GM12878 (cell line): Measurements from ENCODE around the gene CCDC110. TPM values are rescaled to one million over a fixed set of nuclear protein-coding genes. Genes with fewer than 3 reads are reported as not detected.

ENCODE experiments used
- ATAC-seq: fragments of 200-7000 bp; cut with Tn5 transposase; 3 replicates; pipeline ENCODE4 v1.9.1; 2020; ENCODE audit warnings: mild to moderate bottlenecking, moderate library complexity
- BruUV-seq: library from RNA; stranded (reverse); fragments of 400-500 nt; replicated peaks from 2 replicates; lab custom pipeline; 2021; lab: Mats Ljungman, UMichigan
- CTCF ChIA-PET: fragments of 300-600 bp; sonication (Branson Sonifier 250); formaldehyde crosslinking; extraction: SDS; loops from one replicate; lab custom pipeline; 2021; ENCODE audit warnings: inconsistent platforms; lab: Yijun Ruan, JAX
- POLR2A ChIA-PET: fragments of 350-600 bp; formaldehyde crosslinking; extraction: SDS; loops from one replicate; lab custom pipeline; 2021; ENCODE audit warnings: inconsistent platforms; lab: Charles Lee
- RAD21 ChIA-PET: fragments of 300-600 bp; sonication (Branson Sonifier 250); formaldehyde crosslinking; loops from one replicate; lab custom pipeline; 2023; ENCODE audit warnings: antibody characterized with exemption; ENCODE audit not compliant: unreplicated experiment; lab: Charles Lee
- SMC1A ChIA-PET: fragments of 300-600 bp; sonication (Branson Sonifier 250); formaldehyde crosslinking; loops from one replicate; lab custom pipeline; 2023; ENCODE audit not compliant: unreplicated experiment, uncharacterized antibody; lab: Charles Lee
- DNase-seq: peaks from one replicate; pipeline ENCODE4 v3.0.0-alpha.2; 2011; ENCODE audit warnings: low read depth, low spot score
- FAIRE-seq: peaks from 3 replicates; lab custom pipeline; 2011; peaks lifted over from hg19 to GRCh38; lab: Jason Lieb, UNC
- H2AFZ ChIP-seq: 2 replicates; pipeline ENCODE4 v1.6.0; 2011; ENCODE audit warnings: low read depth, low read length, control low read depth; ENCODE audit not compliant: control insufficient read depth
- H3K27ac ChIP-seq: 2 replicates; pipeline ENCODE4 v1.5.1; 2011; ENCODE audit warnings: control low read depth; ENCODE audit not compliant: control insufficient read depth, insufficient read depth
- H3K27me3 ChIP-seq, 2 experiments: replicated peaks in 1 of 2; 2 replicates each; pipeline versions ENCODE4 v1.6.0 to v1.6.1; 2011; ENCODE audit warnings: low read length in 1 of 2; ENCODE audit not compliant: control insufficient read depth in 2 of 2, insufficient read depth in 2 of 2
- H3K36me3 ChIP-seq, 2 experiments: 2 replicates each; pipeline ENCODE4 v1.5.1; 2011; ENCODE audit warnings: low read length in 1 of 2; ENCODE audit not compliant: control insufficient read depth in 2 of 2, insufficient read depth in 2 of 2
- H3K4me1 ChIP-seq: 2 replicates; pipeline ENCODE4 v1.6.1; 2011; ENCODE audit warnings: mild to moderate bottlenecking, low read length, moderate library complexity, mixed read lengths; ENCODE audit not compliant: control insufficient read depth, insufficient read depth
- H3K4me2 ChIP-seq: 2 replicates; pipeline ENCODE4 v1.6.0; 2011; ENCODE audit warnings: control low read depth; ENCODE audit not compliant: control insufficient read depth, insufficient read depth
- H3K4me3 ChIP-seq: fragments of 200-600 bp; sonication (generic); 2 replicates; pipeline ENCODE4 v1.5.1; 2016
- H3K79me2 ChIP-seq: 2 replicates; pipeline ENCODE4 v1.6.0; 2011; ENCODE audit warnings: low read length; ENCODE audit not compliant: control insufficient read depth, insufficient read depth
- H3K9ac ChIP-seq: 2 replicates; pipeline ENCODE4 v1.8.0; 2011; ENCODE audit warnings: low read length, control low read depth, mixed read lengths; ENCODE audit not compliant: control insufficient read depth, insufficient read depth
- H3K9me3 ChIP-seq: replicated peaks from 3 replicates; pipeline ENCODE4 v1.5.1; 2011; ENCODE audit warnings: mild to moderate bottlenecking, low read length; ENCODE audit not compliant: control insufficient read depth, insufficient read depth
- H4K20me1 ChIP-seq: 2 replicates; pipeline ENCODE4 v1.6.0; 2011; ENCODE audit not compliant: control insufficient read depth, insufficient read depth
- IRF5 ChIP-seq: fragments of 450-650 bp; IDR thresholded peaks from 2 replicates; pipeline ENCODE4 v1.6.1; 2017; ENCODE audit warnings: borderline replicate concordance
- POLR2A ChIP-seq: IDR thresholded peaks from 2 replicates; pipeline ENCODE4 v1.6.1; 2011; ENCODE audit warnings: low read depth, mild to moderate bottlenecking, low read length
- POLR2AphosphoS2 ChIP-seq: IDR thresholded peaks from 2 replicates; pipeline ENCODE4 v1.6.1; 2011; ENCODE audit warnings: low read depth, mild to moderate bottlenecking, low read length, improper control_type of control experiment, moderate library complexity
- RCOR1 ChIP-seq: conservative IDR thresholded peaks from 2 replicates; pipeline ENCODE4 v1.6.1; 2012; ENCODE audit warnings: low read depth, low read length, improper control_type of control experiment
- REST ChIP-seq: IDR thresholded peaks from 2 replicates; pipeline ENCODE4 v1.6.1; 2012; ENCODE audit warnings: mild to moderate bottlenecking, low read depth, low read length
- WRNIP1 ChIP-seq: IDR thresholded peaks from 2 replicates; pipeline ENCODE4 v1.6.1; 2011; ENCODE audit warnings: low read depth, low read length, improper control_type of control experiment, borderline replicate concordance
- YBX1 ChIP-seq: fragments of 450-650 bp; IDR thresholded peaks from 2 replicates; pipeline ENCODE4 v1.6.1; 2016; ENCODE audit warnings: antibody characterized with exemption
- ZNF592 ChIP-seq: fragments of 450-650 bp; IDR thresholded peaks from 2 replicates; pipeline ENCODE4 v1.6.1; 2017; ENCODE audit warnings: mild to moderate bottlenecking, moderate library complexity
- WGBS: methylation state at CpG from one replicate; pipeline ENCODE4 v1.1.6; 2016; ENCODE audit warnings: low lambda C conversion rate; ENCODE audit not compliant: insufficient replicate concordance, insufficient coverage; ENCODE audit errors: missing lambda C conversion rate; 5-methylcytosine and 5-hydroxymethylcytosine counted together
- in situ Hi-C: fragments of 300-500 bp; cut with MboI; formaldehyde crosslinking; loops from 9 replicates; pipeline ENCODE4 v1.14.3; 2018; ENCODE audit warnings: mixed read lengths
- intact Hi-C: fragments of 100-400 bp; cut with micrococcal nuclease; formaldehyde crosslinking; loops from one replicate; pipeline ENCODE4 v1.14.2; 2022; ENCODE audit not compliant: unreplicated experiment
- polyA plus RNA-seq, 11 experiments: library from polyadenylated mRNA; depleted of rRNA in 4 of 11; unstranded in 6 of 11; stranded (reverse) in 5 of 11; fragments of >200 nt; fragmentation: Nextera tagmentation in 4 of 11; fragmentation: Illumina TruSeq in 1 of 11; extraction: Ambion mirVana in 4 of 11; extraction: Trizol in 1 of 11; gene quantifications; 1 replicate in 1 of 11; 2 replicates in 10 of 11; pipeline versions ENCODE4 v1.2.1 to v1.2.3, GENCODE V29; 2011 to 2016; ENCODE audit warnings: inconsistent platforms in 2 of 11, missing spikeins in 2 of 11, low read depth in 1 of 11
- total RNA-seq, 4 experiments: library from RNA; depleted of rRNA in 3 of 4; stranded (reverse); fragments of >200 nt in 3 of 4; fragmentation: Illumina TruSeq in 1 of 4; extraction: Trizol in 1 of 4; gene quantifications; 2 replicates each; pipeline versions ENCODE4 v1.2.1 to v1.2.3, GENCODE V29; 2013 to 2021
- TF ChIP-seq, protein P1 (sequence below): IDR thresholded peaks from 2 replicates; pipeline ENCODE4 v1.6.1; 2012; ENCODE audit warnings: low read depth, low read length, improper control_type of control experiment
- TF ChIP-seq, protein P2 (sequence below): fragments of 450-650 bp; IDR thresholded peaks from 2 replicates; pipeline ENCODE4 v1.6.1; 2017; ENCODE audit warnings: low read depth, mild to moderate bottlenecking, moderate library complexity

CCDC110 gene
- total and polyA plus RNA-seq, 10 of the 15 experiments (the other 5 are each of a cell fraction or from before 2014, with no cell fraction given) = 0.85 to 3.1 (median 2.1) TPM; not detected in 1

GRCh38 chr4:185515248-185515647 lies 43.7 kb upstream of the CCDC110 start (continued):
- TF ChIP-seq, protein P1, sequence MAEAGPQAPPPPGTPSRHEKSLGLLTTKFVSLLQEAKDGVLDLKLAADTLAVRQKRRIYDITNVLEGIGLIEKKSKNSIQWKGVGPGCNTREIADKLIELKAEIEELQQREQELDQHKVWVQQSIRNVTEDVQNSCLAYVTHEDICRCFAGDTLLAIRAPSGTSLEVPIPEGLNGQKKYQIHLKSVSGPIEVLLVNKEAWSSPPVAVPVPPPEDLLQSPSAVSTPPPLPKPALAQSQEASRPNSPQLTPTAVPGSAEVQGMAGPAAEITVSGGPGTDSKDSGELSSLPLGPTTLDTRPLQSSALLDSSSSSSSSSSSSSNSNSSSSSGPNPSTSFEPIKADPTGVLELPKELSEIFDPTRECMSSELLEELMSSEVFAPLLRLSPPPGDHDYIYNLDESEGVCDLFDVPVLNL = no peak
- TF ChIP-seq, protein P2, sequence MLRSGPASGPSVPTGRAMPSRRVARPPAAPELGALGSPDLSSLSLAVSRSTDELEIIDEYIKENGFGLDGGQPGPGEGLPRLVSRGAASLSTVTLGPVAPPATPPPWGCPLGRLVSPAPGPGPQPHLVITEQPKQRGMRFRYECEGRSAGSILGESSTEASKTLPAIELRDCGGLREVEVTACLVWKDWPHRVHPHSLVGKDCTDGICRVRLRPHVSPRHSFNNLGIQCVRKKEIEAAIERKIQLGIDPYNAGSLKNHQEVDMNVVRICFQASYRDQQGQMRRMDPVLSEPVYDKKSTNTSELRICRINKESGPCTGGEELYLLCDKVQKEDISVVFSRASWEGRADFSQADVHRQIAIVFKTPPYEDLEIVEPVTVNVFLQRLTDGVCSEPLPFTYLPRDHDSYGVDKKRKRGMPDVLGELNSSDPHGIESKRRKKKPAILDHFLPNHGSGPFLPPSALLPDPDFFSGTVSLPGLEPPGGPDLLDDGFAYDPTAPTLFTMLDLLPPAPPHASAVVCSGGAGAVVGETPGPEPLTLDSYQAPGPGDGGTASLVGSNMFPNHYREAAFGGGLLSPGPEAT = no peak

DNA sequence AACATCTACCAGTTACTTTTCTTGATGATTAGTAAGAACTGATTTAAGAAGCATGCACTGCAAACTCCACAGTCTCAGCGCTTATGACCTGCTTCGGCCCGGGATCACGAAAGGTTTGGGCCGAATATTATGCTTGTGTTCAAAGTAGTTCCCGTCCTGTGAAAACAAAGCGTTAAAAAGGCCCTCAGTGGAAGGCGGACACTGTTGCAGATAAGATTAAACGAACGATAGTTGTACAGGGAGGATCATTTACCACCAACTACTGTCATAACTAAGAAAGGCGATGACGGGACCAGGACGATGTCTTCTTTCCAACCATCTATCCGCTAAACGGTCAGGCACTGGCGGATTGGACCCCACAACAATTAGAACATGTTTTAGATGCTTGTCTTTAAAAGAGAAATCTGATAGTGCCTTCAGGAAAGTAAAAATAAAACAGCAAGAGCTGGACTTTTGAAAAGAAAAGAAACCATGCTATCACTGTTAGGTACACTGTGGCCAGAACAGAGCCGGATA lies 42.7 kb upstream of the CCDC110 start:
- no peak for DNase-seq
- no peaks in the 10 kb centered on the region; a peak in 1 of 4 replicates for H3K27me3 ChIP-seq
- FAIRE-seq = no peak
- peaks cover 5% of the 10 kb centered on the region for H3K4me1 ChIP-seq
- no peak overlapping the region for H2AFZ ChIP-seq
- ChIA-PET RAD21 (no interaction called here), POLR2A (no interaction called here), CTCF (interaction anchor here (1.5 to 1.9 kb wide), 2 partner anchors 13 to 83 kb away, joined by 4 to 5 read pairs; no protein-coding TSS in a partner anchor), SMC1A (interaction anchor here (1.5 kb wide), 1 partner anchor 19 kb away, joined by 3 read pairs; no protein-coding TSS in a partner anchor)
- no TSS peak for BruUV-seq
- H3K36me3 ChIP-seq = no peaks in the 10 kb centered on the region
- H3K4me3 ChIP-seq = no peak overlapping the region
- no peaks in the 10 kb centered on the region for H3K79me2 ChIP-seq
- no peak for ATAC-seq
- H3K27ac ChIP-seq = no peak overlapping the region
- in situ Hi-C loops (no loop called here), intact Hi-C loops (no loop called here)
- no peak overlapping the region for H3K9ac ChIP-seq
- WGBS = 88% methylated on average over 17 of the region's 17 CpGs
- H4K20me1 ChIP-seq = no peaks in the 10 kb centered on the region
- peaks cover 4% of the 10 kb centered on the region; the same call in 2 of the 3 replicates for H3K9me3 ChIP-seq
- H3K4me2 ChIP-seq = no peak overlapping the region
- TF ChIP-seq POLR2A = no peak
- no peak for TF ChIP-seq ZNF592
- TF ChIP-seq WRNIP1 = no peak
- no peak for TF ChIP-seq POLR2AphosphoS2
- TF ChIP-seq RCOR1 = no peak
- TF ChIP-seq YBX1 = no peak
- no peak for TF ChIP-seq IRF5
- TF ChIP-seq REST = no peak
